Ishikawa (cell line): ENCODE results near the gene CCDC188.

Experiments used
- CEBPB ChIP-seq: IDR thresholded peaks from 2 replicates; pipeline ENCODE4 v1.6.1; 2012
- CREB1 ChIP-seq: IDR thresholded peaks from 2 replicates; pipeline ENCODE4 v1.6.1; 2012; ENCODE audit warnings: low read depth
- EGR1 ChIP-seq: IDR thresholded peaks from 2 replicates; pipeline ENCODE4 v1.6.1; 2012
- EP300 ChIP-seq: IDR thresholded peaks from 2 replicates; pipeline ENCODE4 v1.6.1; 2012; ENCODE audit warnings: borderline replicate concordance
- NFIC ChIP-seq: IDR thresholded peaks from 2 replicates; pipeline ENCODE4 v1.6.1; 2012
- RAD21 ChIP-seq: IDR thresholded peaks from 2 replicates; pipeline ENCODE4 v1.6.1; 2012; ENCODE audit warnings: low read depth
- TCF12 ChIP-seq: IDR thresholded peaks from 2 replicates; pipeline ENCODE4 v1.6.1; 2012; ENCODE audit warnings: low read depth
- TEAD4 ChIP-seq: IDR thresholded peaks from 2 replicates; pipeline ENCODE4 v1.6.1; 2012
- YY1 ChIP-seq: IDR thresholded peaks from 2 replicates; pipeline ENCODE4 v1.6.1; 2012; ENCODE audit warnings: low read depth
- TF ChIP-seq, protein P1 (sequence below): IDR thresholded peaks from 2 replicates; pipeline ENCODE4 v1.6.1; 2012
- TF ChIP-seq, protein P2 (sequence below): IDR thresholded peaks from 2 replicates; pipeline ENCODE4 v1.6.1; 2012; ENCODE audit warnings: low read depth, mild to moderate bottlenecking

DNA sequence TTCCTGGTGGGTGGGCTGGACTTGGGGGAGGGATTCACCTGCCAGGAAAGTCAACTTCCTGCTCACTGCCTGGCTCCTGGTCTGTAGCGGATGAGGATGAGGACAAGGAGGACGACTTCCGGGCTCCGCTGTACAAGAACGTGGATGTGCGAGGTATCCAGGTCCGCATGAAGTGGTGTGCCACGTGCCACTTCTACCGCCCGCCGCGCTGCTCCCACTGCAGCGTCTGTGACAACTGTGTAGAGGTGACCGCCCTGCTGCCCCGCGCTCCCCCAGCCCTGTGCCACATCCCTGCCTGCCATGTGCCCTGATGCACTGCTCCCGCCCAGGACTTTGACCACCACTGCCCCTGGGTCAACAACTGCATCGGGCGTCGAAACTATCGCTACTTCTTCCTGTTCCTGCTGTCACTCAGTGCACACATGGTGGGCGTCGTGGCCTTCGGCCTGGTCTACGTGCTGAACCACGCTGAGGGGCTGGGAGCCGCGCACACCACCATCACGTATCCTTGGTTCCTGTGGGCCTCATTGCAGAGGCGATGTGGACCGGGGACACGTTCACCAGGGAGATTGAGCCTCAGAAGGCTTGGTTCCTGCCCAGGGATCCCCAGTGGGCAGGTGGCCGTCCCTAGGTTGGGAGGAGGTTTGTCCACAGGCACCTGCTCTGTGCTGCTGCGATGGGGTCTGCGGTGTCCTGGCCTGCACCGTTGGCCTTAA, 11.3 kb downstream of the CCDC188 start:
- TF ChIP-seq RAD21, result no peak
- TF ChIP-seq TCF12, result no peak
- TF ChIP-seq CREB1, result no peak
- no peak for TF ChIP-seq EP300
- TF ChIP-seq YY1, result no peak
- TF ChIP-seq EGR1, result no peak
- TF ChIP-seq, protein P1, sequence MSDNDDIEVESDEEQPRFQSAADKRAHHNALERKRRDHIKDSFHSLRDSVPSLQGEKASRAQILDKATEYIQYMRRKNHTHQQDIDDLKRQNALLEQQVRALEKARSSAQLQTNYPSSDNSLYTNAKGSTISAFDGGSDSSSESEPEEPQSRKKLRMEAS, result no peak
- TF ChIP-seq, protein P2, sequence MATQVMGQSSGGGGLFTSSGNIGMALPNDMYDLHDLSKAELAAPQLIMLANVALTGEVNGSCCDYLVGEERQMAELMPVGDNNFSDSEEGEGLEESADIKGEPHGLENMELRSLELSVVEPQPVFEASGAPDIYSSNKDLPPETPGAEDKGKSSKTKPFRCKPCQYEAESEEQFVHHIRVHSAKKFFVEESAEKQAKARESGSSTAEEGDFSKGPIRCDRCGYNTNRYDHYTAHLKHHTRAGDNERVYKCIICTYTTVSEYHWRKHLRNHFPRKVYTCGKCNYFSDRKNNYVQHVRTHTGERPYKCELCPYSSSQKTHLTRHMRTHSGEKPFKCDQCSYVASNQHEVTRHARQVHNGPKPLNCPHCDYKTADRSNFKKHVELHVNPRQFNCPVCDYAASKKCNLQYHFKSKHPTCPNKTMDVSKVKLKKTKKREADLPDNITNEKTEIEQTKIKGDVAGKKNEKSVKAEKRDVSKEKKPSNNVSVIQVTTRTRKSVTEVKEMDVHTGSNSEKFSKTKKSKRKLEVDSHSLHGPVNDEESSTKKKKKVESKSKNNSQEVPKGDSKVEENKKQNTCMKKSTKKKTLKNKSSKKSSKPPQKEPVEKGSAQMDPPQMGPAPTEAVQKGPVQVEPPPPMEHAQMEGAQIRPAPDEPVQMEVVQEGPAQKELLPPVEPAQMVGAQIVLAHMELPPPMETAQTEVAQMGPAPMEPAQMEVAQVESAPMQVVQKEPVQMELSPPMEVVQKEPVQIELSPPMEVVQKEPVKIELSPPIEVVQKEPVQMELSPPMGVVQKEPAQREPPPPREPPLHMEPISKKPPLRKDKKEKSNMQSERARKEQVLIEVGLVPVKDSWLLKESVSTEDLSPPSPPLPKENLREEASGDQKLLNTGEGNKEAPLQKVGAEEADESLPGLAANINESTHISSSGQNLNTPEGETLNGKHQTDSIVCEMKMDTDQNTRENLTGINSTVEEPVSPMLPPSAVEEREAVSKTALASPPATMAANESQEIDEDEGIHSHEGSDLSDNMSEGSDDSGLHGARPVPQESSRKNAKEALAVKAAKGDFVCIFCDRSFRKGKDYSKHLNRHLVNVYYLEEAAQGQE, result no peak
- no peak for TF ChIP-seq CEBPB
- TF ChIP-seq NFIC, result no peak
- no peak for TF ChIP-seq TEAD4
